GM20000 (cell line): ENCODE results near the gene ARL13B.
"Not testable (repeated sequence)": the region's sequence is repeated elsewhere in the genome, so short reads cannot be mapped to it uniquely, and the experiment has no call there.

Source experiments
- DNase-seq: peaks from one replicate; pipeline ENCODE4 v3.0.0; 2012; ENCODE audit warnings: low spot score
- TF ChIP-seq, protein P1 (sequence below): IDR thresholded peaks from 2 replicates; pipeline ENCODE4 v1.5.1; 2012; ENCODE audit warnings: mild to moderate bottlenecking, control low read depth; ENCODE audit errors: extremely low read depth, missing control alignments

Gene ARL13B

DNA sequence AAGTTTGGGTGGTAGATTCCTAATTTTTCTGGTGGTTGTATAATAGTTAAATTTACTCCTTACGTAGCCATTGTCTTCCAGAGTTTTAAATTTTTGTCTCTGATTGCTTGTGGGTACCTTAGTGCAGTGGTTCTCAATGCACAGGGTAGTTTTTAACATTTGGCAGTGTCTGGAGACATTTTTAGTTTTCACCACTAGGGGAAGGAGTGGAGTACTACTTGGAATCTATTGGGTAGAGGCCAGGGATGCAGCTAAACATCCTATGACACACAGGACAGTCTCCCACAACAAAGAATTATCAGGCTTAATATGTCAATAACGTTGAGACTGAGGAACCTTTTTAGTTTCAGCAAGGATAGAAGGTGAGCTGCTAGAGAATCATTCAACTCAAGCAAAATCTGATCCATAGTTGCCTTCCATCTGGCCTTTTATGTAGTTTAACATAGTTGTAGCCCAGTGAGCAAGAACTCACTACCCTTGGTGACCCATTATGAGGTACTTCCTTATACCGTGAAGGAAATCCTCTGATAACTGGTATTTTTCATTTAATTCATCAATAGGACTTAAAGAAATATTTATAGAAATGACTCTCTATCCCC, 57.1 kb downstream of the ARL13B start:
- TF ChIP-seq, protein P1, sequence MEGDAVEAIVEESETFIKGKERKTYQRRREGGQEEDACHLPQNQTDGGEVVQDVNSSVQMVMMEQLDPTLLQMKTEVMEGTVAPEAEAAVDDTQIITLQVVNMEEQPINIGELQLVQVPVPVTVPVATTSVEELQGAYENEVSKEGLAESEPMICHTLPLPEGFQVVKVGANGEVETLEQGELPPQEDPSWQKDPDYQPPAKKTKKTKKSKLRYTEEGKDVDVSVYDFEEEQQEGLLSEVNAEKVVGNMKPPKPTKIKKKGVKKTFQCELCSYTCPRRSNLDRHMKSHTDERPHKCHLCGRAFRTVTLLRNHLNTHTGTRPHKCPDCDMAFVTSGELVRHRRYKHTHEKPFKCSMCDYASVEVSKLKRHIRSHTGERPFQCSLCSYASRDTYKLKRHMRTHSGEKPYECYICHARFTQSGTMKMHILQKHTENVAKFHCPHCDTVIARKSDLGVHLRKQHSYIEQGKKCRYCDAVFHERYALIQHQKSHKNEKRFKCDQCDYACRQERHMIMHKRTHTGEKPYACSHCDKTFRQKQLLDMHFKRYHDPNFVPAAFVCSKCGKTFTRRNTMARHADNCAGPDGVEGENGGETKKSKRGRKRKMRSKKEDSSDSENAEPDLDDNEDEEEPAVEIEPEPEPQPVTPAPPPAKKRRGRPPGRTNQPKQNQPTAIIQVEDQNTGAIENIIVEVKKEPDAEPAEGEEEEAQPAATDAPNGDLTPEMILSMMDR: no peak
- DNase-seq: no peak

DNA sequence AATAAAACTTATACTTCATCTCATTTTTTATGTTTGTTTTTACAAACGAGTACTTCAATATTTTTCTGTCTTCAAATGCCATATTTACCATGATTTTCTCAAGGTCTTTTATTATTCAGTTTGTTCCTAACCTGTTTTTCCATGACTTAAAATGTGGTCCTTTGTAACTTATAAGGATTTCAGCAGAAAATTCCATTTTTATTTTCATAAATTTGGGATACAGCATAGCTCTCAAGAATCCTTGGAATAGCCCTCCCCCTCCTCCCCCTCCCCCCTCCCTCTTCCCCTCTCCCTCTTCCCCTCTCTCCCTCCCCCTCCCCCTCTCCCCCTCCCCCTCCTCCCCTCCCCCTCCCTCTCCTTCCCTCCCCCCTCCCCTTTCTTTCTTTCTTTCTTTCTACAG, 63.3 kb downstream of the ARL13B start:
- TF ChIP-seq, protein P1: no peak
- no peak for DNase-seq

DNA sequence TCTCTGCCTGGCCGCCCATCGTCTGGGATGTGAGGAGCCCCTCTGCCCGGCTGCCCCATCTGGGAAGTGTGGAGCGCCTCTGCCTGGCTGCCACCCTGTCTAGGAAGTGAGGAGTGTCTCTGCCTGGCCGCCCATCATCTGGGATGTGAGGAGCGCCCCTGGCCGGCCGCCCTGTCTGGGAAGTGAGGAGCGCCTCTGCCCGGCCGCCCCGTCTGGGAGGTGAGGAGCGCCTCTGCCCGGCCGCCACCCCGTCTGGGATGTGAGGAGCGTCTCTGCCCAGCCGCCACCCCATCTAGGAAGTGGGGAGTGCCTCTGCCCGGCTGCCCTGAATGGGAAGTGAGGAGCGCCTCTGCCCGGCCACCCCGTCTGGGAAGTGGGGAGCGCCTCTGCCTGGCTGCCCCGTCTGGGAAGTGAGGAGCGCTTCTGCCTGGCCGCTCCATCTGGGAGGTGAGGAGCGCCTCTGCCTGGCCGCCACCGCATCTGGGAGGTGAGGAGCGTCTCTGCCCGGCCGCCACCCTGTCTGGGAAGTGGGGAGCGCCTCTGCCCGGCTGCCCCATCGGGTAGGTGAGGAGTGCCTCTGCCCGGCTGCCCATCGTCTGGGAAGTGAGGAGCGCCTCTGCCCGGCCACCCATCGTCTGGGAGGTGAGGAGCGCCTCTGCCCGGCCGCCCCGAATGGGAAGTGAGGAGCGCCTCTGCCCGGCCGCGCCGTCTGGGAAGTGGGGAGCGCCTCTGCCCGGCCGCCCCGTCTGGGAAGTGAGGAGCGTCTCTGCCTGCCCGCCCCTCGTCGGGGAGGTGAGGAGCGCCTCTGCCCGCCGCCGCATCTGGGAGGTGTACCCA, 64.4 kb downstream of the ARL13B start:
- not testable (repeated sequence) for DNase-seq

DNA sequence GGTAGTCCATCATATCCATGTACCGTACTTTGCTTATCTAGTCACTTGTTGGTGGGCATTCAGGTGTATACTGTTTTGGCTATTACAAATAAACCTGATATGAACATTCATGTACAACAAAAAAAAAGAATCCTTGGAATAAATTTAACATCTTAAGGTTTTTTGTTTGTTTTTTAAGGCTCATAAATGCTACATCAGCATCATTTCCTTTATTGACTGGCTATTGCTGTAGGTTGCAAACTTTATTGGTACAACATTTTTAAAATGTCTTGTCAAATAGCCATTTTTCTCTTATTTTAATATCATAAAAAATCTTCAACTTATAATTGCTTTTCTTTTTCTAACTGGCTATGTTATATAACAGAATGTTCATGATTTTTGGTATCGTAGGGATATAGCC, 66.6 kb downstream of the ARL13B start:
- TF ChIP-seq, protein P1: no peak
- DNase-seq: no peak

DNA sequence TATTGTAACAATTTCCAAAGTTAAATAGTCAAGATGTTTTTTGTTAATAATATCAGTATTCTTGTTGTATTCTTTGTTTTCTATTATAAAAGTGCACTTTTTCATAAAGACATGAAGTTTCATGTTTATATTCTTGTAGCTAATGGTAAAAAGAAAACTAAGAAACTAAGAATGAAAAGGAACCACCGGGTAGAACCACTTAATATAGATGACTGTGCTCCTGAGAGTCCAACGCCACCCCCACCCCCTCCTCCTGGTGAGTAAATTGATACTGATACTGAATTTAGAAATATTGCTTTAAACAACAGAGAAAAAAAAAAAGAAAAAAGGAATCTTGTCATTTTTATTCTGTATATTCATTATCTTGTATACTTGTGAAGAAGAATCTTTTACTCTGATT, 69.3 kb downstream of the ARL13B start:
- TF ChIP-seq, protein P1: no peak
- no peak for DNase-seq

DNA sequence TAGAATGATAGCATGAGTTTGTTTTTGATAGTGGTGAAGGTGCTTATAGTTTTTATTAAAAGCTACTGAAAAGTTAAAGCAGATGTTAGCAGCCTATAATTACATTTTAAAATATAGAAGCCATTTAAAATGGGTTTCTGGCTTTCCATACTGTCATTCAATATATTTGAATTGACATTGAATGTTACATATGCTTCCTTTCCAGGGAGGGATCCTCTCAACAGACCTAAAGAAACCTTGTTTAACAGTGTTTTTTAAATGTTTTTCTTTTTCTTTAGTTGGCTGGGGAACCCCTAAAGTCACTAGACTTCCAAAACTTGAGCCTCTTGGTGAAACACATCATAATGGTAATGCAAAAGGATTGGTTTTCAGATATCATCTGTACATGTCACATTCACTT, 70.6 kb downstream of the ARL13B start:
- DNase-seq: no peak
- TF ChIP-seq, protein P1: no peak

DNA sequence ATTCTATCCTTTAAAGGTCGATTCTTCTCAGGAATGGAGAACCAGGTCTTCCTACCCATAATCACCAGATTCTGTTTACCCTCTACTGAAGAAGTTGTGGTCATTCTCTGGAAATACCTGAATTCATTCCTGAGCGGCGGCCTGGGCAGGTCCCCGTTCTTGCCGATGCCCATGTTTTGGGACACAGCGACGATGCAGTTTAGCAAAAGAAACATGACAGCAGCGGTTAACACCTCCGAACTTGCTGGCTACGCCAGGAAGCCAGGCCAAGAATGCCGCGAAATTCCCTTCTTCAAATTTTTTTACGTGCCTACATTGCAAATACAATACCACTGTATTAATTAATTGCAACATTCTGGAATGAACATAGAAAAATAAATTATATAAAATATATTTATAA, 81.3 kb downstream of the ARL13B start:
- TF ChIP-seq, protein P1: no peak
- no peak for DNase-seq
